DMS53 (cell line): ENCODE results near the gene BRD1.
"Not testable (repeated sequence)": the region's sequence is repeated elsewhere in the genome, so short reads cannot be mapped to it uniquely, and the experiment has no call there.

Experiments
- DNase-seq: peaks from one replicate; lab custom pipeline; 2025; lab: John Stamatoyannopoulos, UW

The BRD1 gene

DNA sequence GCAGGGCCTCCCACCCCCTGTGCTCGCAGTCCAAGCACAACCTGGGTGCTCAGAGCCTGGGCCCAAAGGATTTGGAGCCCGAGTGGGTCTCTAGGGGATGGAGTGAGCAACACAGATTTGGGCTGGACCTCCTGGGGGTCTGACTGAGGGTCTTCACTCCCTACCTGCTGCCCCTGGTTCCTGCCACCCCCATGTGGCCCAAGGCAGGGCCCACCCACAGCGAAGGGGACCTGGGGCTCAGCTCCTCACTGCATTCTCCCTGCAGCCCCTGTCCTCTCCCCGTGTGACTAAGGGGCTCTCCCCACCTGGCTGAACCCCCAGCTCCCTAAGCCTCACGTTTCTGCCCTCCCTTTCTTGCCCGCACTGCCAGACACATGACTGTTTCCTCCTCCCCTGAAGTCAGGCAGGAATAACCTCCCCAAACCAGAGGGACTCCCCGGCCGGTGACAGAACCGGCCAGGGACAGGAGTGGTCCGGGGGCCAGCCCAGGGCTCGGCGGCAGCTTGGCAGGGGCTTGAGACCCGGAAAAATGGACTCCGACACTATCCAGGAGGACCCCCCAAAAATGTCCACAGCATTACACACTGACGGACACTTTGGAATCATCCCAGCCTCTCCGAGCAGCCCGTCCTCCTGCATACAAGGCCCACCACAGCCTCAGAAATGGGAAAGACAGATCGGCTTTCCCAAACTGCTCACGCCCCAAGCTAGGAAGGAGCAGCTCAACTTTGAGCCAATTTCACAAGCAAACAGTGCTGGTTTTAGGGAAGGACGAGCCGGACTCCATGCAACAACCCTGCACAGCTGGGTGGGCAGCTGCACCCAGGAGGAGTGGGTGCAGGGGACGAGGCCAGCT, 57.8 kb downstream of the BRD1 start:
- no peak for DNase-seq

DNA sequence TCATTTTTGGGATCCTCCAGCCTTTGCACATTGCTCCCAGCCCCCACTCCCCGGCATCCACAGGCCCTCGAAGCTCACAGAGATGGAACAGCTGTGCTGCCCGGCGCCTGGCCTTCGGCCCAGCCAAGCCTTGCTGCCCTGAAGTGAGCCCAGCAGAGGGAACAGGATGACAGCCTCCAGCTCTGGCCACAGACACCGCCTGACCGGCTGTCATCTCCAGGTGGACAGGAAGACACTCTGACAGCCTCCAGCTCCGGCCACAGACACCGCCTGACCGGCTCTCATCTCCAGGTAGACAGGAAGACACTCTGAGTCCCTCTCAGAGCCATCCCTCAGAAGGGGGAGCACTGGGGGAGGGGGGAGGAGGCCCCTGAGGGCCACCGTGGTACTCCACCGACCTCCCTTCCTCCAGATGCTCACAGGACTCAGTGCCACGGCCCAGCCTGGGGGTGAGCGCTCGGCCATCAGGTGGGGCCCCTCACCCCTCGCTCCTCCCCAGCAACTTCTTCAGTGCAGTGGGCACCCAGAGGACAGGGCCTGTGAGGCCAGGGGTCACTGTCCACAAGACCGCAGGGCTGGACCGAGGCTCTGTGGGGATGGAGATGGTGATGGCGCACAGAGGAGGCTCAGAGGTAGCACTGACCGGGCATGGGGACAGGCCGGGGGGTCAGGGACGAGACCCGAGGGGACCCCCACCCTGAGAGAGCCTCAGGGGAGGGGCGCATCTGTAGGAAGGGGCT, 58.6 kb downstream of the BRD1 start:
- no peak for DNase-seq

GRCh38 chr22:49768077-49768910, 59.4 kb downstream of the BRD1 start:
- no peak for DNase-seq

DNA sequence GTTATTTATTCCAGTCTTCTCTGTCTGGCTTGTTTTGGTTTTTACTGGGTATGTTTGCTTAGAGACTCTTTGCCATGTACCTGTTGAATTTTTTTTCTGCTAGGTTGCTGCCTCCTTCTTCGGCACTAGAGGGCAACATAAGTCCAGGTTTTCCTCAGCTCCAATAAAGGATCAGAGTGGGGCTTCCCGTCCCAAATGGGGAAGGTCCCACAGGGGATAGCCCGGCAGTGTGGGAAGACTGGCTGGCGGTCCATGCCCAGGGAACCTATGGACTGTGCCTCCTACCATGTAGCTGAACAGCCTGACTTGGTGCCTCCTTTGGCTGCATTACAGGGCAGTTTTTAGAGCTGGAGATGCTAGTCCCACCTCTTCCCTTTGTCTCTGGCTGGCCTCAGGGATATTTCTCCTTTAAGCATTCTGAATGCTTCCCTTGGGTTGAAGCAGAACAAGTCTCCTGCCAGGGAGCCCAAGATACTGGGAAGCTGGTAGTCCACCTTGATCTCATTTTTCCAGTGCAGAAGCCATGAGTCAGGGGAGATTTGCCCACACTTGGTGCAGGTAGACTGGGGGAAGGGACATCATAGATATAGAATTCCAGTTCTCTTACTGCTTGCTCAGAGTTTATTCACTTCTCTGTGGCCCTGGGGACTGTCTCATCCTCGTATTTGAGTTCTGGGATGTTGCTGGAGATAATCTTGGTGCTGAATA, 60.2 kb downstream of the BRD1 start:
- peak; percentile 74 for DNase-seq

DNA sequence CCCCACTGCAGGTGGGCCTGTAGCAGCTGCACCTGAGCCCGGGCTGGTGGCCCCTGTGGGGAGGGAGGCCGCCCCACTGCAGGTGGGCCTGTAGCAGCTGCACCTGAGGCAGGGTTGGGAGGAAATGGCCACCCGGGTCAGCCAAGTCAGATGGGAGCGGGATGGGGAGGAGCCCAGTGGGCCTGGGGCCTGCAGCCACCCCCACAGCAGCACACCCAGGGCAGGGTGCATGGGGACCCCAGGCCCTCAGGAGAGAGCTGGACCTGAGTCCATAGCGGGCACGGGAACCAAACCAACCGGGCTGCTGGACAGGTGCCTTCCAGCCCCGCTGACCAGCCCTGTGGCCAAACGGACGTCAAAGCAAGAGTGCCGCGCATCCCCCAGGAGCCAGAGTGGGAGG, 61.7 kb downstream of the BRD1 start:
- DNase-seq = no peak

DNA sequence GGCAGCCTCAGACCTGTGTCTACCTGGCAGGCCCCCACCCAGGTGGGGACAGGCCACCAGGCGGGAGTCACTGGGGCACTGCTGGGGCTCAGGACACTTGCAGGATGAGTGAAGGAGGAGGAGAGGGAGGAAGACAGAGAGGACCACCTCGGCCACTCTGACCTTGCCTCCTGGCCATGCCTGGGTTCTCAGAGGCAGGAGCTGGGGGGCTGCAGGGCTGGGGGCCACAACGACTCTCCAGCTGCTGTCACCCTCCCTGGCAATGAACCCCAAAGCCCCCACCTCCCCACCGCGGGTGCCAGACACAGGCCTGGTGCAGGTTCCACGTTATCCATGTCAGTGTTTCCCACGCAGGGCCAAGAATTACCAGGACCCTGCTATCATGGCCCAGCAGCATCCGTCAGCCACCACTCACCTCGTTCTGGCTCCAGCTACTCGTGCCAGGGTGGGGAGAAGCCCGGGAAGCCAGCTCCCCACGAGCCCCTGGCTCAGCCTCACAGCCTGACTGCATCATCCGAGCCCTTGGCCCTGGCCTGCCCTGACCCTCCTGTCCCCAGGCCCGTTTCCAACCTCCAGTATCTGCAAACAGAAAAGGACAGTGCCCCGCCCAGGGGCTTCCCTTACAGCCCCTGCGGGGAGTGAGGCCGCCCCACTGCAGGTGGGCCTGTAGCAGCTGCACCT, 62.4 kb downstream of the BRD1 start:
- no peak for DNase-seq

- no peak for DNase-seq
These were observed 63.5 kb downstream of the BRD1 start for GRCh38 chr22:49764127-49764581.

GRCh38 chr22:49763696-49764095, 64.0 kb downstream of the BRD1 start:
- no peak for DNase-seq

- DNase-seq = no peak
These were observed 64.5 kb downstream of the BRD1 start for GRCh38 chr22:49763138-49763537.

DNA sequence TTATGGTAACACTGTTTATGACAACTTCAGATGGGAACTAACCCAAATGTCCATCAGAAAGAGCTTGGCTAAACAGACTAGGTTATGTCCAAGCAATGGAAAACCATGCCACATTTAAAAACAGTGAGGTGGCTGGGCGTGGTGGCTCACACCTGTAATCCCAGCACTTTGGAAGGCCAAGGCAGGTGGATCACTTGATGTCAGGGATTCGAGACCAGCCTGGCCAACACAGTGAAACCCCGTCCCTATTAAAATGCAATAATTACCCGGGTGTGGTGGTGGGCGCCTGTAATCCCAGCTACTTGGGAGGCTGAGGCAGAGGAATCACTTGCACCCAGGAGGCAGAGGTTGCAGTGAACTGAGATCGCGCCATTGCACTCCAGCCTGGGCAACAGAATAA, 65.1 kb downstream of the BRD1 start:
- not testable (repeated sequence) for DNase-seq

DNA sequence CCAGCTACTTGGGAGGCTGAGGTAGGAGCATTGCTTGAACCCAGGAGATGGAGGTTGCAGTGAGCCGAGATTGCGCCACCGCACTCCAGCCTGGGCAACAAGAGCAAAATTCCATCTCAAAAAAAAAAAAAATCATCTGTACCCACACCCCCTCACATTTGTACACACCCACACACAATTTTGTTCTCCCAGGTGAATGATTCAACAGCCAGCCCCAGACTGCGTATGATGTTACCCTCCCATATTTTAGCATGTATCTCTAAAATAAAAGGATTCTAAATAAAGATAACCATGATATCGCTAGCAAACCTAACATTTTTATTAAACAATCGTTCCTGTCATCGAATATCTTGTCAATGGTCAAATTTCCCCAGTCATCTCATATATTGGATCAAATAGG, 65.8 kb downstream of the BRD1 start:
- DNase-seq = no peak

DNA sequence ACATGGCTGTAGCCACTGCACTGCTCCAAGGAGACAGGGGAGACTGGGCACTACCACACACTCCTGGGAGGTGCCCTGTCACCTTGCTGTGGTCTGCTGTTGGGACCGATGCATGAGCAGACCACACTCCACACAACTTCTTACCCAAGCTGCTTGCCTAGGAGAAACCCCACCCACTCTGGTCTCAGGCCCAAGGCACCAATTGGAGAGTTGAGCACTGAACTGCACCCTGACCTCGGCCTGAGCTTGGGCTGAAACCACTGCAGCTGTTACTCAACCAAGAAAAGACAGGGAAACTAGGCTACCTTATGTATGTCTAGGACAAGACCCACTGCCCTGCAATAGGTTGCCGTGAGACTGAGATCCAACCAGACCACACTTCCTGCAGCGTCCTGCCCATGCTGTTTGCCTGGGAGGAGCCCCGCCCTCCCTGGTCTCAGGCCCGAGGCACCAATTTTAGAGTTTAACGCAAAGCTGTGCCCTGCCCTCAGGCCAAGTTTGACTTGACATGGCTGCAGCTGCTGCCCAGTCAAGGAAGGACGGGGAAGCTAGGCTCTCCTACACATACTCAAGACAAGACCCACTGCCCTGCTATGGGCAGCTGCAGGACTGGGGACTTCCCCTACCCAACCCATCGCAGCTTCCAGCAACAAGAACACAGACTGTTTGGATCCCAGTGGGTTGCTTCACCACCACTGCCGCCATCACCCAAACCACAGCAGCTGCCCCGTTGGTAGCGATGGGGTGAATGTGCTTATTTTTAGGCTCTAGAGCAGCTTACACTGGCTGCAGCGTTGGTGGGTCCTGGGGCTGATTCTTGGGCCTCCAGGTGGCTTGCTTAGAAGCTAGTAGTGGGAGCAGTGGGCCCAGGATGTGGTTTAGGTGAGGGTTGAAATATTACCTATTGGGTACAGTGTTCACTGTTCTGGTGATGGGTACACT, 66.8 kb downstream of the BRD1 start:
- DNase-seq = peak; percentile 30

GRCh38 chr22:49760280-49760629, 67.4 kb downstream of the BRD1 start:
- DNase-seq = peak; percentile 58

- no peak for DNase-seq
These were observed 71.0 kb downstream of the BRD1 start for GRCh38 chr22:49756676-49757075.

DNA sequence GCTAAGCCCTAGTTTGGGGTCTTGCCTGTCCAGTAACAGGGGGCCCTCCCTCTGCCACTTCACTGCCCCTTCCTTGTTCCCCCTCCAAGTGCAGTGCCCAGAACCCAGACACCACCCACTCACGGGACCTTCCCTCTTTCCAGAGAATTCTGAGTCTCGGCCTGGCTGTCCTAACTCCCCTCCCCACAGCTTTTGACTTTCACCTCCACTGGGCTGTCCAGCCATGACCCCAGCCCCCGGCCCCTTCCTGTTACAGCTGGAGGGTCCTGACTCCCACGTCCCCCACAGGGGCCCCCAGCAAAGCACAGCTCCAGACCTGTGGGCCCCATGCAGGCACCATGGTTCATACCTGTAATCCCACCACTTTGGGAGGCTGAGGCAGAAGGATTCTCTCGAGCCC, 71.5 kb downstream of the BRD1 start:
- no peak for DNase-seq

GRCh38 chr22:49755631-49756001, 72.1 kb downstream of the BRD1 start:
- DNase-seq = no peak

DNA sequence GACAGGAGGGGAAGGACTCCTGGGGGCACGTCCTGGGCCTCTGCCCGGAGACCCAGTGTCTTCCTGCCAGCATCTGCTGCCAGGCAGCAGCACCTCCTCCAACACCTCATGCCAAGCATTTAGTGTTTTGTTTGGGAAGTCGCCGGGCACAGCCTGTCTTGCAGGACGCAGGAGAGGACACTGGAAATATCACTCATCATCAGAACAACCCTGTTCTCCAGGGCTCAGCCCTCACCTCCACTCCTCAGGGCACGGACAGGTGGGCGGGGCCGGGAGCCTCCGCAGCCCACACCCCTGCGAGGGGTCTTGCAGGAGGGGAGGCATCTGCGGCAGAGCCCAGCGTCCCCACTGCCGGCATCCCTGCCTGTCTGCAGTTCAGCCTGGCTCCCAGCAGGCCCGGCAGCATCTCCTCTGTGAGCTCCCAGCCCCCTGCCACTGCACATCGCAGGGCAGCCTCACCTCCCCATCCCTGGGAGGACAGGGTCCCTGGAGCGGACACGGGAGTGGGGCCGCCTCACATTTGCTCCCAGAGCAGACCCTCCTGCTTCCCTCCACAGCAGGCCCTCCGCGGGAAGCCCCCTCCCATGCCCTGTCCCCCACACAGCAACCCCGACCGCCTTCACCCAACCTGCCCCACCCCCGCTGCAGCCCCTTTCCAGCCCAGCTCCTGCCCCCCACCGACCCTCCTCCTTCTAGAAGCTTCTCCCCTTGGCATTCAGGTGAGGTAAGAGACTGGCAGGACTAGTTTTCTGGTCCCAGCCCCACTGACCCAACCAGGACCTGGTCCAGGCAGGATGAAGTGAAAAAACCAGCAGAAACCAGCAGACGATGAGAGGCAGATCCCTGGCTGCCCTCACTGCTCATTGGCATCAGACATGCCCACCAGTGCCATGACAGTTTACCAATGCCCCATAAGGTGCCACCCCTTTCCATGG, 72.7 kb downstream of the BRD1 start:
- DNase-seq = no peak

GRCh38 chr22:49753961-49754695, 73.5 kb downstream of the BRD1 start:
- DNase-seq = peak; percentile 55
